ENCODE results near the gene CCDC88C. TPM values are rescaled to one million over a fixed set of nuclear protein-coding genes. Genes with fewer than 3 reads are reported as not detected.

CCDC88C gene
- total and polyA plus RNA-seq, 9 donors, result 2.0 to 17.7 (median 3.9) TPM

- DNase-seq, result no peak
- Histone ChIP-seq H3K36me3 (no peaks in the 10 kb centered on the region), H3K4me1 (ENCODE audit: insufficient read depth) (peaks cover 3% of the 10 kb centered on the region), H3K4me3 (no peak overlapping the region), H3K27me3 (no peaks in the 10 kb centered on the region), H3K27ac (peak overlapping the region; percentile 2 to 19), H3K9me3 (no peaks in the 10 kb centered on the region)
- WGBS, 3 donors, result 62 to 73% (median 62%) methylated on average over 20 of the region's 20 CpGs
- no peak for TF ChIP-seq EP300 (IDR thresholded peaks at IDR 0.05)
- TF ChIP-seq POLR2A (IDR thresholded peaks at IDR 0.05), result no peak
- TF ChIP-seq CTCF (IDR thresholded peaks at IDR 0.05), result no peak
- intact Hi-C loops (cut with DNase I), result loop anchor here in 3 of 4 donors (5.0 to 10.0 kb wide), 2 partner anchors 90 to 92 kb away; partner anchors contain the start of gene CCDC88C (in 3 of the 3)
Measured at GRCh38 chr14:91324606-91325575, 92.7 kb downstream of the CCDC88C start.

- no peaks in the 10 kb centered on the region for H3K27me3 ChIP-seq
- TF ChIP-seq EP300 (IDR thresholded peaks at IDR 0.05) (no peak), CTCF (IDR thresholded peaks at IDR 0.05) (peak; percentile 77 to 83 (median 80)), POLR2A (IDR thresholded peaks at IDR 0.05) (no peak)
- peak overlapping the region; percentile 25 for H3K4me3 ChIP-seq
- H3K36me3 ChIP-seq, result no peaks in the 10 kb centered on the region
- intact Hi-C loops (cut with DNase I), result loop anchor here in 2 of 4 donors (1.0 to 10.0 kb wide), 2 partner anchors 91 to 94 kb away; partner anchors contain the start of gene CCDC88C (in 1 of the 2)
- WGBS, 3 donors, result 19 to 42% (median 41%) methylated on average over 25 of the region's 25 CpGs
- peak overlapping the region; percentile 2 to 19 for H3K27ac ChIP-seq
- no peaks in the 10 kb centered on the region for H3K9me3 ChIP-seq
- DNase-seq, result peak; percentile 79 to 92 (median 88)
- H3K4me1 ChIP-seq (ENCODE audit: insufficient read depth), result peaks cover 3% of the 10 kb centered on the region
Measured at GRCh38 chr14:91323671-91324605, 93.7 kb downstream of the CCDC88C start.

GRCh38 chr14:91323031-91323430 lies 94.6 kb downstream of the CCDC88C start:
- H3K36me3 ChIP-seq, result no peaks in the 10 kb centered on the region
- WGBS, 3 donors, result 88 to 94% (median 93%) methylated on average over 6 of the region's 6 CpGs
- no peak for DNase-seq
- no peak overlapping the region for H3K4me3 ChIP-seq
- H3K9me3 ChIP-seq, result no peaks in the 10 kb centered on the region
- intact Hi-C loops (cut with DNase I), result loop anchor here in 2 of 4 donors (1.0 to 10.0 kb wide), 2 partner anchors 92 to 95 kb away; partner anchors contain the start of gene CCDC88C (in 1 of the 2)
- no peak overlapping the region for H3K27ac ChIP-seq
- no peaks in the 10 kb centered on the region for H3K27me3 ChIP-seq
- H3K4me1 ChIP-seq (ENCODE audit: insufficient read depth), result peaks cover 3% of the 10 kb centered on the region
- TF ChIP-seq POLR2A (IDR thresholded peaks at IDR 0.05), result no peak

GRCh38 chr14:91322623-91323022 lies 95.0 kb downstream of the CCDC88C start:
- intact Hi-C loops (cut with DNase I), result loop anchor here in 2 of 4 donors (1.0 to 10.0 kb wide), 2 partner anchors 92 to 96 kb away; partner anchors contain the start of gene CCDC88C (in 1 of the 2)
- TF ChIP-seq POLR2A (IDR thresholded peaks at IDR 0.05) (no peak), EP300 (IDR thresholded peaks at IDR 0.05) (no peak), CTCF (IDR thresholded peaks at IDR 0.05) (no peak)
- 87 to 91% (median 89%) methylated on average over 6 of the region's 6 CpGs for whole genome bisulfite sequencing, 3 donors
- Histone ChIP-seq H3K9me3 (no peaks in the 10 kb centered on the region), H3K4me3 (no peak overlapping the region), H3K27me3 (no peaks in the 10 kb centered on the region), H3K4me1 (ENCODE audit: insufficient read depth) (peaks cover 5% of the 10 kb centered on the region), H3K36me3 (no peaks in the 10 kb centered on the region), H3K27ac (no peak overlapping the region)
- DNase-seq, result no peak
